ENCODE measurements around the gene LPAR1.

Gene LPAR1, protein sequence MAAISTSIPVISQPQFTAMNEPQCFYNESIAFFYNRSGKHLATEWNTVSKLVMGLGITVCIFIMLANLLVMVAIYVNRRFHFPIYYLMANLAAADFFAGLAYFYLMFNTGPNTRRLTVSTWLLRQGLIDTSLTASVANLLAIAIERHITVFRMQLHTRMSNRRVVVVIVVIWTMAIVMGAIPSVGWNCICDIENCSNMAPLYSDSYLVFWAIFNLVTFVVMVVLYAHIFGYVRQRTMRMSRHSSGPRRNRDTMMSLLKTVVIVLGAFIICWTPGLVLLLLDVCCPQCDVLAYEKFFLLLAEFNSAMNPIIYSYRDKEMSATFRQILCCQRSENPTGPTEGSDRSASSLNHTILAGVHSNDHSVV

DNA sequence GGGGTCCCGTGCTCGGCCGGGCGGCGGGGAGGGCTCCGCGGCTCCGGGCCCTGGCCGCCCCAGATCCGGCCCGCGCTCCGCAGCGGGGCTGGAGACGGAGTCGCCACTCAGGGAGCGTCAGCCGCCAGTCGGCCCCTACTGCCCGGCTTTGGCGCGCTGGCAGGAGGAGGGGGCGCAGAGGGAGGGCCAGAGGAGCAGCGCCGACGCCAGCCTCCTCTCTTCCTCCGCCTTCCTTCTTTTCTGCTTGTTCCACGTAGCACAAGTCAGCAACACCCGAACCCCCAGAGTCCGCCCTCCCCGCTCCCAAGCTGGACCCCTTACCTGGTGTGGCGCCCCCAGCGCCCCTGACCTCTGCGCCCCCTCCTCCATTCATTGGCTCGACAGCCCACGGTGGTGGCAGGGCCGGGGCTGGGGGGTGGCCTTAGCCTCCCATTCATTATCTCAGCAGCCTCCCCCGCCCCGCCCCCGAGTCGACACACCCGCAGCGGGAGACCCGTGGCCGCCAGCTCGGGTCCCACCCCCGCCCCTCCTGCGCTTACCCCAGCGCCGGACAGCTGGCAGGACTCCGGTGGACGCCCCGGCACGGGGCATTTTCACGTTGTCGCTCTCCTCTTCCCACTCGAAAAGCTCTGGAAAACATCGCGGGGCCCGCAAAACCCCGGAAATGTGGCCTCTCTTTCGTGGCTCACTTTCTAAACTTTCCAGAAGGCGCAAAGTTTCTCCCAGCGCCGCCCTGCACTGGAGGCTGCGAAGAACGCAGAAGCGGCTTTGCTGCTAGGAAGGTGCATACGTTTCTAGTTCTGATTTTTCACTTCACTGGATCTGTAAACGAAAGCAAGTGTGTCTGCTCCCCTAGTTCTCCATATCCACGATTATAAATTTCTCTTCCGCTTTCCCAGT is at the start of gene LPAR1:
LPAR1 (minus strand) TSS at position 140 of the 900 bp plus-strand sequence. CDS start 66,353 bp downstream, outside the sequence.
- Histone ChIP-seq H3K27me3 (ENCODE audit: insufficient read depth, low read length) (no peaks in the 10 kb centered on the region), H3K4me3 (ENCODE audit: low read length) (peak within 1 kb of the TSS; percentile 90), H3K9me3 (ENCODE audit: low read length) (no peaks in the 10 kb centered on the region), H3K36me3 (ENCODE audit: insufficient read depth, low read length) (no peaks in the 10 kb centered on the region), H3K4me1 (ENCODE audit: insufficient read depth, low read length) (peaks cover 17% of the 10 kb centered on the region), H2AFZ (ENCODE audit: low read depth, low read length) (peak within 1 kb of the TSS; percentile 100)

DNA sequence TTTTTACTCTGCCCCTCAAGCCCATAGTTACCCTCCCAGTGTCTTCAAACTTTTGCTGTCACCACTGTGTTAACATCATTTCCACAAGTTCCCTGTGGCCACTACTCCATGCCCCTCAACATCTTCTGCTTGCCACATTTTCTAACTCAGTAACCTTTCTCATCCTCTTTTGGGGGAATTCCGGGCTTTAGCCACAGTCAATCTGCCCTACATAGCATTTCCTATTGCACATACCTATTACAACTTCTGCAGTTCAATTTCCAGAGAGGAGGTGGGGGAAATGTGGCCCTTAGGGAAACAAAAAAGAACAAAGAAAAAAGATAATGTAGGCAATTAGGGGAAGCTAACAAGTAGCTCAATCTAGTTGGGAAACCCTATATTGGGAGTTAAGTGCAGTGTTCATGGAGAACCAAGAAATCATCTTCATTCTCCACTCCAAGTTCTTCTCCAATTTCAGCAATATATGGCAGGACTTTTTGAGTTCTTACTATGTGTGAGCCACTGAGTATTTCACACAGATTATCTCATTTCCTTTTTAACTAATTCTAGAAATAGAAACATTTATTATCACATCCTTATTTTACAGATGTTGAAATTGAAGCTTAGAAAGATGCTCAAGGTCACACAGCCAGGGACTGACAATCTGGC is 40.2 kb upstream of the LPAR1 start:
- Histone ChIP-seq H3K27me3 (ENCODE audit: insufficient read depth, low read length) (no peaks in the 10 kb centered on the region), H3K4me1 (ENCODE audit: insufficient read depth, low read length) (no peaks in the 10 kb centered on the region), H3K4me3 (ENCODE audit: low read length) (no peak overlapping the region), H3K9me3 (ENCODE audit: low read length) (no peaks in the 10 kb centered on the region), H3K36me3 (ENCODE audit: insufficient read depth, low read length) (no peaks in the 10 kb centered on the region), H2AFZ (ENCODE audit: low read depth, low read length) (no peak overlapping the region)

DNA sequence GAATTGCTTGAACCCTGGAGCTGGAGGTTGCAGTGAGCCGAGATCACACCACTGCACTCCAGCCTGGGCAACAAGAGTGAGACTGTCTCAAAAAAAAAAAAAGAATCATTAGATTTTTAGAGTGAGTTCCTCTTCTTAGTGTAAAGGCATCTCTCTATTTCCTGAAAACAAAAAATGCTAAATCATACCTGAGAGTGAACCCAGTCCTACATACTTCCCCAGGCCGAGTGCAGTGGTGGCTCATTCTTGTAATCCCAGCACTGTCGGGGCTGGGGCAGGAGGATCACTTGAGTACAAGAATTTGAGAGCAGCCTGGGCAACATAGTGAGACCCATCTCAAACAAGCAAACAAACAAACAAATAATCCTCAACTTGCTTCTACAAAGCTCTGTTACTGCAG is 38.2 kb upstream of the LPAR1 start:
- H3K4me3 ChIP-seq (ENCODE audit: low read length), result no peak overlapping the region
- no peaks in the 10 kb centered on the region for H3K36me3 ChIP-seq (ENCODE audit: insufficient read depth, low read length)
- H2AFZ ChIP-seq (ENCODE audit: low read depth, low read length), result no peak overlapping the region
- H3K27me3 ChIP-seq (ENCODE audit: insufficient read depth, low read length), result no peaks in the 10 kb centered on the region
- no peaks in the 10 kb centered on the region for H3K9me3 ChIP-seq (ENCODE audit: low read length)
- no peaks in the 10 kb centered on the region for H3K4me1 ChIP-seq (ENCODE audit: insufficient read depth, low read length)

DNA sequence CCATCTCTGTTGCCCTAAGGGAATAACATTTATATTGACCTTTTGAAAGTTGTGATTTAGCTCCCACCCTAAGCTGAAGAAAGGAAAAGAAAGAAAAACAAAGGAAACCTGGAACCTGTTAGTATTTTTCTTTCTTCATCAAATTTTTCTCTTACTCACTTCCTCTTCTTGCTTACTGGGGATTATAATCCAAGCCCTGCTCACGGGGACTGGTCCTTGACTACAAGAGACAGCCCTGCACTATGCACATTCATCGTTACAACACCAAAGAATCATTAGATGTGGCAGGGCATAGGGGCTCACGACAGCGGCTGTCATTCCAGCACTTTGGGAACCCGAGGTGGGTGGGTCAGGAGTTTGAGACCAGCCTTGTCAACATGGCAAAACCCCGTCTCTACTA is 37.8 kb upstream of the LPAR1 start:
- no peaks in the 10 kb centered on the region for H3K27me3 ChIP-seq (ENCODE audit: insufficient read depth, low read length)
- no peaks in the 10 kb centered on the region for H3K36me3 ChIP-seq (ENCODE audit: insufficient read depth, low read length)
- H3K4me1 ChIP-seq (ENCODE audit: insufficient read depth, low read length), result no peaks in the 10 kb centered on the region
- no peaks in the 10 kb centered on the region for H3K9me3 ChIP-seq (ENCODE audit: low read length)
- no peak overlapping the region for H3K4me3 ChIP-seq (ENCODE audit: low read length)
- no peak overlapping the region for H2AFZ ChIP-seq (ENCODE audit: low read depth, low read length)

DNA sequence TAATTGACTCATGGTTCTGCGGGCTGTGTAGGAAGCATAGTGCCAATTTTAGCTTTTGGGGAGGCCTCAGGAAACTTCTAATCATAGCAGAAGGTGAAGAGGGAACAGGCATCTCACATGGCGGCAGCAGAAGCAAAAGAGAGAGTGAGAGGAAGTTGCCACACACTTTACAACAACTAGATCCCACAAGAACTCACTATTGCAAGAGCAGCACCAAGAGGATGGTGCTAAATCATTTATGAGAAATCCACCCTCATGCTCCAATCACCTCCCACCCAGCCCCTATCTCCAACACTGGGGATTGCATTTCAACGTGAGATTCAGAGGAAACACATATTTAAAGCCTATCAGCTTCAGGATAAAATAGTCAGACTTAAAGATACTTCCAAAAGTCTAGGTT is 36.1 kb upstream of the LPAR1 start:
- Histone ChIP-seq H3K36me3 (ENCODE audit: insufficient read depth, low read length) (no peaks in the 10 kb centered on the region), H2AFZ (ENCODE audit: low read depth, low read length) (no peak overlapping the region), H3K27me3 (ENCODE audit: insufficient read depth, low read length) (no peaks in the 10 kb centered on the region), H3K4me3 (ENCODE audit: low read length) (no peak overlapping the region), H3K9me3 (ENCODE audit: low read length) (no peaks in the 10 kb centered on the region), H3K4me1 (ENCODE audit: insufficient read depth, low read length) (no peaks in the 10 kb centered on the region)

DNA sequence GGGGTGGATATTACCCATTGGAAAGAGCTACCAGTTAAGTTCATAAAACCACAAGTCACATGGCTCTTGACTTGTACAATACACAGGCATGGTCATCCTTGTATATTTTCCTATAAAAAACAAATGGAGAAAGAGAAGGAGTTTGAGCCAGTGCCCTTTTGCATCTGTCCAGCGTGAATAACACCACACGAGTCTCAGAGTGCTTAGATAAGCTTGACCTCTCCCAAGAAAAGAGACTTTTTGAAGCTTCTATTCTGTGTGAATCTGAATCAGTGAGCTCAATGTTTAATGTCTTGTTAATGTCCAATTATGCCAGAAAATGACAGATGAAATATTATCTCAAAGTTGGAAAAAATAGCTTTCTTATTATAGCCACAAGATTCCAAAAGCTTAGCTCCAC is 30.9 kb upstream of the LPAR1 start:
- H3K4me1 ChIP-seq (ENCODE audit: insufficient read depth, low read length), result peaks cover 4% of the 10 kb centered on the region
- no peaks in the 10 kb centered on the region for H3K27me3 ChIP-seq (ENCODE audit: insufficient read depth, low read length)
- no peaks in the 10 kb centered on the region for H3K36me3 ChIP-seq (ENCODE audit: insufficient read depth, low read length)
- no peaks in the 10 kb centered on the region for H3K9me3 ChIP-seq (ENCODE audit: low read length)
- H3K4me3 ChIP-seq (ENCODE audit: low read length), result no peak overlapping the region
- H2AFZ ChIP-seq (ENCODE audit: low read depth, low read length), result no peak overlapping the region

DNA sequence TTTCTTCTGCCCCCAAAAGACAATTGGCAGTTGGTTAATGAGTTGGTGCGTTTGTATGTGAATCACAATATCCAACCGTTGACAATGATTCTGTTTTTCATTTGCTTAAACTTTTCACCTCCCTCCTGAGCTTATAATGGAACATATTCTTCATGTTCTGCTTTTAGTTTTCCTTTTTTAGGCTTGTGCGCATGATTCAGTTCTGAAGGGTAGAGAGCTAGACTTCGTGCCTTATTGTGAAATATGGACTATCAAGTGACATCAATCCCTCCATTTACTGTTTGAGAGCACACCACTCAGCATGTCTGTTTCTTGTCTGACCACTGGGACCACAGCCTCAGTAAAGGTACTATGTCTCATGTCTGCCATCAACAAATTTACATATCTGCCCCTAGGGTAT is 30.5 kb upstream of the LPAR1 start:
- Histone ChIP-seq H3K27me3 (ENCODE audit: insufficient read depth, low read length) (no peaks in the 10 kb centered on the region), H3K4me3 (ENCODE audit: low read length) (no peak overlapping the region), H2AFZ (ENCODE audit: low read depth, low read length) (no peak overlapping the region), H3K9me3 (ENCODE audit: low read length) (no peaks in the 10 kb centered on the region), H3K36me3 (ENCODE audit: insufficient read depth, low read length) (no peaks in the 10 kb centered on the region), H3K4me1 (ENCODE audit: insufficient read depth, low read length) (peaks cover 4% of the 10 kb centered on the region)

DNA sequence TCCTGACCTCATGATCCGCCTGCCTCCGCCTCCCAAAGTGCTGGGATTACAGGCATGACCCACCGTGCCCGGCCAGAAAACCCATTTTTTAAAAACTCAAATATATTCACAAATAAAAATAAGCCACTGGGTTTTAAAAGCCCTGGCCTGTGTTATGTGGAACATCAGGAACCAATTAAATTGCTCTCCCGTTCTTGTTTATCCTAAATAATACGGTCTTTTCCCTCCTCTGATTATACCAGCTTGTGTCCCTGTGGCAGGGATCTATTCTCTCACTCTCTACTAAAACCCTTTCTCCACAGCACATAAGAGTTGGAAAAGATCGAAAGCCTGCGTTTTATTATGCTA is 30.1 kb upstream of the LPAR1 start:
- no peaks in the 10 kb centered on the region for H3K9me3 ChIP-seq (ENCODE audit: low read length)
- peaks cover 4% of the 10 kb centered on the region for H3K4me1 ChIP-seq (ENCODE audit: insufficient read depth, low read length)
- no peak overlapping the region for H3K4me3 ChIP-seq (ENCODE audit: low read length)
- H3K27me3 ChIP-seq (ENCODE audit: insufficient read depth, low read length), result no peaks in the 10 kb centered on the region
- no peak overlapping the region for H2AFZ ChIP-seq (ENCODE audit: low read depth, low read length)
- H3K36me3 ChIP-seq (ENCODE audit: insufficient read depth, low read length), result no peaks in the 10 kb centered on the region

DNA sequence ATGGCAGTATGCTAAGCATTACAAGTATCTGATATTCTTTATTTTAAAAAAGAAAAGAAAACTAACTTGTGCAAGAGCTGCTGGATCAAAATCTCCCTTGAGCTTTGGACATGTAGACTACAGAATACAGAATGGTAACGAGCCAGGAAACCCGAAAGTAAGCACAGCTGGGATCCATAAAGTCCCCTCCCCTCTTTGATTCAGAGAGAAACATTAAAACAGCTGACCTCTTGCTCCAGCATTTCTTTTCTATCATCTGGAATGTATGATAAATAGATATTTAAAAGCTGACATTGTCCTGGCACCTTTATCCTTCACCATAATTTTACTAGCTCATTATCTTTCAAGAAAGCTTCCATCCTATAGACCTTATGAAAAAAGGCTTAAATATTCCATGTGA is 28.2 kb upstream of the LPAR1 start:
- no peaks in the 10 kb centered on the region for H3K27me3 ChIP-seq (ENCODE audit: insufficient read depth, low read length)
- H3K4me1 ChIP-seq (ENCODE audit: insufficient read depth, low read length), result peaks cover 4% of the 10 kb centered on the region
- H3K9me3 ChIP-seq (ENCODE audit: low read length), result no peaks in the 10 kb centered on the region
- H3K4me3 ChIP-seq (ENCODE audit: low read length), result no peak overlapping the region
- no peak overlapping the region for H2AFZ ChIP-seq (ENCODE audit: low read depth, low read length)
- no peaks in the 10 kb centered on the region for H3K36me3 ChIP-seq (ENCODE audit: insufficient read depth, low read length)

DNA sequence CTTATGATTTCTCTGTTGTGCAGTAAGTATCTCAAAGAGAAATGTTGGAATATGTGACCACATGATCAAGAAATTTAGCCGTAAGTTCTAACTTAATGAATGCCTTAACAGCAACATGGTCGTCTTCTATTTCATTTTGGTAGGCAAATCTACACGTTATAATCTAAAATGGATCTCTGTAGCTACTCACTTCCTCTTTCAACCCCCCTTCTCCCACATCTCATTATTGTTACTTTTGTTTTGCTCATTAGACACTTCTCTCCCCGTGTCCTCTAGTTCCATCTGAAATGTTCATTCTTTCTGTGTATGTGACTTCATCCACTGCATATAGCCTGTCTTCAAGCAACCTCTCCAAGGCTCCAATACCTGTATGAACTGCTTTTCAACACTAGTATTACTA is 27.1 kb upstream of the LPAR1 start:
- no peaks in the 10 kb centered on the region for H3K9me3 ChIP-seq (ENCODE audit: low read length)
- H3K36me3 ChIP-seq (ENCODE audit: insufficient read depth, low read length), result no peaks in the 10 kb centered on the region

DNA sequence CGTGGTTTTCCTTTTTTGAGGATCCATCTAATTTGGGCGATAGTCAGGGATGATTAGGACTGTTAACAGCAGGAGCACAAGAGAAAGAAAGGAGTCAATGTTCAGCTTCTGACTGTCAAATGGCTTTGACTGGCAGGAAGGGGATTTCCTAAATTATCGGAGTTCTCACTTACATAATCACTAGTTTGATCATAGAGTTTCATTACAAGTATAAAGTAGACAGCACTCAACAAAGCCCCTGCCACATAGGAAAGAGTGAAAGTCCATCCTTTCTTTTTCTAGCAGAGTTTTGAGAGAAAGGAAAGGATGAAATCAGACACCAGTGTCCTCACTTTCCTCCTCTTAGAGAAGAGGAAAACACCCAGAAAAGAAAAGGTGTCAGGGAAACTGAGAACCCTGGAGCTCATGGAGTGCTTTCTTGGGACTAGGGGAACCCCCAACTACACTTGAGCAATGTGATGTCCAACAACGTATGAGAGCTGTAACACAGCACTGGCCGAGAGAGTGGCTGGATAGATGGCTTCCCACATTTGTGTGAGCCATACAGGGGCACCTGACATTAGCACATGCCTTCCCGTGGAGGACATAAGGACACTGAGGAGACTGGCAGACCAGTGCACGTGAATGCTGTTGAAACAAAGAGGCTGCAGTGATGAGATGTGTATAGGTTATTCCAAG is 26.0 kb upstream of the LPAR1 start:
- no peak overlapping the region for H3K4me3 ChIP-seq (ENCODE audit: low read length)

More for the DNA sequence above, 27.1 kb upstream of the LPAR1 start:
- no peaks in the 10 kb centered on the region for H3K27me3 ChIP-seq (ENCODE audit: insufficient read depth, low read length)
- no peak overlapping the region for H3K4me3 ChIP-seq (ENCODE audit: low read length)
- H2AFZ ChIP-seq (ENCODE audit: low read depth, low read length), result no peak overlapping the region
- peaks cover 4% of the 10 kb centered on the region for H3K4me1 ChIP-seq (ENCODE audit: insufficient read depth, low read length)

DNA sequence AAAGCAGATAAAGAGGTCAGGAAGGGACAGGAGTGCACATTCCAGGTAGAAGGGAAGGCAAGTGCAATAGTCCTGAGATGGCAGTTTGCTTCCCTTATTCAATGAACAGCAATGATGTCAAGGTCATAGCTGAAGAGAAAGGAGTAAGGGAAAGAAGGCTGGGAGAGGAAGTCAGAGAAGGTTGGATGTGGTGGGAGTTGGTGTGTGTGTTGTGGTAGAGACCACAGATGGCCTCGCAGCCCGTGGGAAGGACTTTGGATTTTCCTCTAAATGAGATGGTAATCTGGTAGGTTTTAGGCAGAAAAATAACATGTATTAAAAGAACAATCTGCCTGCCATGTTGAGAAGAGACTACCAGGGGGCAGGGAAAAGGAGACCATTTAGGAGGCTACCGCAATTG is 25.1 kb upstream of the LPAR1 start:
- no peaks in the 10 kb centered on the region for H3K27me3 ChIP-seq (ENCODE audit: insufficient read depth, low read length)
- no peak overlapping the region for H2AFZ ChIP-seq (ENCODE audit: low read depth, low read length)
- peaks cover 4% of the 10 kb centered on the region for H3K4me1 ChIP-seq (ENCODE audit: insufficient read depth, low read length)
- no peaks in the 10 kb centered on the region for H3K9me3 ChIP-seq (ENCODE audit: low read length)
- H3K36me3 ChIP-seq (ENCODE audit: insufficient read depth, low read length), result no peaks in the 10 kb centered on the region
- H3K4me3 ChIP-seq (ENCODE audit: low read length), result no peak overlapping the region

More for the DNA sequence above, 26.0 kb upstream of the LPAR1 start:
- H3K4me1 ChIP-seq (ENCODE audit: insufficient read depth, low read length), result peaks cover 4% of the 10 kb centered on the region
- no peaks in the 10 kb centered on the region for H3K9me3 ChIP-seq (ENCODE audit: low read length)
- no peaks in the 10 kb centered on the region for H3K27me3 ChIP-seq (ENCODE audit: insufficient read depth, low read length)
- H2AFZ ChIP-seq (ENCODE audit: low read depth, low read length), result no peak overlapping the region
- H3K36me3 ChIP-seq (ENCODE audit: insufficient read depth, low read length), result no peaks in the 10 kb centered on the region

DNA sequence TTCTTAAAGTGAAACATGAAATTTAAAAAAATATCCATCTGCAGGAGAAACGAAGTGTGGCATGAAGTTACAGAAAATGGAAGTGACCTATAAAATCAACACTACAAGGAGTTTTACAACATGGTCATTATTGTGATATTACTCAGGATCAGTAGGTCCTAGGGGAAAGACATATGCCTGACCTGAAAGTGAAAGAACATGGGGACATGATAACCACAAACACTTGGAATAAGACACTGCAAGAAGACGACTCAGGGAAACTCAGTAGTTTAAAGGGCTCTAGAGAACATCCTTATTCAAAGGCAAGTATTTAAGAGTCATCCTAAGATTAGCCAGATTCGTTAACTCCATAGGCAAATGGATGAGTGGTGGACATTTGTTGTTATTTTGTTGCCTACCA is 19.9 kb upstream of the LPAR1 start:
- Histone ChIP-seq H3K4me1 (ENCODE audit: insufficient read depth, low read length) (no peaks in the 10 kb centered on the region), H3K4me3 (ENCODE audit: low read length) (no peak overlapping the region), H3K36me3 (ENCODE audit: insufficient read depth, low read length) (no peaks in the 10 kb centered on the region), H3K9me3 (ENCODE audit: low read length) (no peaks in the 10 kb centered on the region), H2AFZ (ENCODE audit: low read depth, low read length) (no peak overlapping the region), H3K27me3 (ENCODE audit: insufficient read depth, low read length) (no peaks in the 10 kb centered on the region)
